Measurements from ENCODE around the gene PLCB4.

The PLCB4 gene

DNA sequence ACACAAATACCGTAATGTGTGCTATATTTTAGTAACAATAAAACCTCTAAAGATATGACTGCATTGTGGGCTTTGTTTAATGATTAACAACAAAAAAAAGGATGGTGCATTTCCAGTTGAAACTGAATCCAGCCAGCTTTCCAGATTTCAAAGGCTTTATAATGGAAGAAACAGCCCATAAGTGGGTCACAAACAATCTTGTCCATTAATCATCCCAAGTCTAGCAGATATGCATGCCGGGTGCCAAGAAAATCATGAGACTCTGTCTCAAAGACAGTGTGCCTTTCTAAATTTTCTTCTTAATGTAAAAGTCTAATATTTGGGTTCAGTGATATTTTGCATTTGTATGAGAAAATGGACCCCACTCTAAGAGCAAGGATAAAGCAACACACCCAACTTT, 424.9 kb downstream of the PLCB4 start:
- Histone ChIP-seq H3K27ac (ENCODE audit: low read depth, low read length) (no peak overlapping the region), H4K12ac (ENCODE audit: low read depth, low read length) (no peak overlapping the region), H4K8ac (ENCODE audit: low read depth, low read length) (no peak overlapping the region), H3K4me1 (ENCODE audit: control insufficient read depth in 1 of 2, insufficient read depth in 2 of 2, low read length in 2 of 2) (no peaks in the 10 kb centered on the region), H3K9ac (ENCODE audit: low read length) (no peak overlapping the region), H3K27me3 (ENCODE audit: insufficient read depth, low read length) (no peaks in the 10 kb centered on the region), H3K23ac (ENCODE audit: low read length) (no peak overlapping the region), H3K36me3 (ENCODE audit: control insufficient read depth in 1 of 2, insufficient read depth in 2 of 2, low read length in 2 of 2) (no peaks in the 10 kb centered on the region), H2BK5ac (ENCODE audit: low read depth, low read length, poor library complexity) (no peak overlapping the region), H3K79me2 (ENCODE audit: control insufficient read depth, insufficient read depth, low read length, poor library complexity) (no peaks in the 10 kb centered on the region), H3K4me2 (ENCODE audit: low read length) (no peak overlapping the region), H2BK12ac (ENCODE audit: low read length) (no peak overlapping the region), H4K91ac (ENCODE audit: low read depth, low read length) (no peak overlapping the region), H3K18ac (ENCODE audit: low read length) (no peak overlapping the region), H3K14ac (ENCODE audit: low read length) (no peak overlapping the region), H2BK120ac (ENCODE audit: insufficient read depth, low read length, poor library complexity) (no peak overlapping the region), H2AK5ac (ENCODE audit: low read length) (no peak overlapping the region), H3K79me1 (ENCODE audit: low read length) (no peaks in the 10 kb centered on the region), H2AFZ (ENCODE audit: insufficient read depth, low read length, poor library complexity) (no peak overlapping the region), H3K9me3 (ENCODE audit: insufficient read depth, low read depth, low read length) (no peaks in the 10 kb centered on the region), H3K4ac (ENCODE audit: low read depth, low read length) (no peak overlapping the region), H3K4me3 (ENCODE audit: low read depth, low read length) (no peak overlapping the region)
- DNase-seq, result no peak
- no CpG with 5 or more reads among the region's 2 CpGs for WGBS (ENCODE audit: extremely low coverage, insufficient coverage, insufficient read length)

- Histone ChIP-seq H3K79me2 (ENCODE audit: control insufficient read depth, insufficient read depth, low read length, poor library complexity) (no peaks in the 10 kb centered on the region), H2AK5ac (ENCODE audit: low read length) (no peak overlapping the region), H3K4me2 (ENCODE audit: low read length) (no peak overlapping the region), H3K27me3 (ENCODE audit: insufficient read depth, low read length) (no peaks in the 10 kb centered on the region), H2BK120ac (ENCODE audit: insufficient read depth, low read length, poor library complexity) (no peak overlapping the region), H3K36me3 (ENCODE audit: control insufficient read depth in 1 of 2, insufficient read depth in 2 of 2, low read length in 2 of 2) (no peaks in the 10 kb centered on the region), H3K14ac (ENCODE audit: low read length) (no peak overlapping the region), H3K79me1 (ENCODE audit: low read length) (no peaks in the 10 kb centered on the region), H3K9me3 (ENCODE audit: insufficient read depth, low read depth, low read length) (no peaks in the 10 kb centered on the region), H2BK12ac (ENCODE audit: low read length) (no peak overlapping the region), H4K12ac (ENCODE audit: low read depth, low read length) (no peak overlapping the region), H3K9ac (ENCODE audit: low read length) (no peak overlapping the region), H3K23ac (ENCODE audit: low read length) (no peak overlapping the region), H3K4ac (ENCODE audit: low read depth, low read length) (no peak overlapping the region), H2AFZ (ENCODE audit: insufficient read depth, low read length, poor library complexity) (no peak overlapping the region), H3K4me3 (ENCODE audit: low read depth, low read length) (no peak overlapping the region), H3K18ac (ENCODE audit: low read length) (no peak overlapping the region), H4K91ac (ENCODE audit: low read depth, low read length) (no peak overlapping the region), H3K27ac (ENCODE audit: low read depth, low read length) (no peak overlapping the region), H3K4me1 (ENCODE audit: control insufficient read depth in 1 of 2, insufficient read depth in 2 of 2, low read length in 2 of 2) (no peaks in the 10 kb centered on the region), H2BK5ac (ENCODE audit: low read depth, low read length, poor library complexity) (no peak overlapping the region), H4K8ac (ENCODE audit: low read depth, low read length) (no peak overlapping the region)
- no CpG with 5 or more reads among the region's 2 CpGs for WGBS (ENCODE audit: extremely low coverage, insufficient coverage, insufficient read length)
- no peak for DNase-seq
Observed at GRCh38 chr20:9495701-9496100, 426.8 kb downstream of the PLCB4 start.

DNA sequence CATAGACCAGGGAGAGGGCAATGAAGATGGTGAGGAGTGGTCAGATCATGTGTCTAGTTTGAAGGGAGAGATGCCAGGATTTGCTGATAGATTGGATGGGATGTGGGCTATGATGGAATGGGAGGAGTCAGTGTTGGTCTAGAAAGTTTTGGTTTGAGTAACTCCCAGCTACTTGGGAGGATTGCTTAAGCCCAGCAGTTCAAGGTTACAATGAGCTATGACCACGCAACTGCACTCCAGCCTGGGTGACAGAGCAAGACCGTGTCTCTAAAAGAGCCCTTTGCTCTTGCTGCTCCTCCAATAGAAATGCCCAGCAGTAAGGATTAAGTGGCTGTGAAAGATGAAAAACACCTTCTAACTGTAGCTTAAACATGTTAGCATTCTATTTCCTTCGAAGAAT, 427.3 kb downstream of the PLCB4 start:
- Histone ChIP-seq H2AFZ (ENCODE audit: insufficient read depth, low read length, poor library complexity) (no peak overlapping the region), H3K14ac (ENCODE audit: low read length) (no peak overlapping the region), H3K4me3 (ENCODE audit: low read depth, low read length) (no peak overlapping the region), H3K79me2 (ENCODE audit: control insufficient read depth, insufficient read depth, low read length, poor library complexity) (no peaks in the 10 kb centered on the region), H2BK120ac (ENCODE audit: insufficient read depth, low read length, poor library complexity) (no peak overlapping the region), H3K4ac (ENCODE audit: low read depth, low read length) (no peak overlapping the region), H3K4me2 (ENCODE audit: low read length) (no peak overlapping the region), H3K27me3 (ENCODE audit: insufficient read depth, low read length) (no peaks in the 10 kb centered on the region), H3K18ac (ENCODE audit: low read length) (no peak overlapping the region), H3K9me3 (ENCODE audit: insufficient read depth, low read depth, low read length) (no peaks in the 10 kb centered on the region), H4K12ac (ENCODE audit: low read depth, low read length) (no peak overlapping the region), H2AK5ac (ENCODE audit: low read length) (no peak overlapping the region), H2BK5ac (ENCODE audit: low read depth, low read length, poor library complexity) (no peak overlapping the region), H3K4me1 (ENCODE audit: control insufficient read depth in 1 of 2, insufficient read depth in 2 of 2, low read length in 2 of 2) (no peaks in the 10 kb centered on the region), H3K36me3 (ENCODE audit: control insufficient read depth in 1 of 2, insufficient read depth in 2 of 2, low read length in 2 of 2) (no peaks in the 10 kb centered on the region), H3K9ac (ENCODE audit: low read length) (no peak overlapping the region), H3K23ac (ENCODE audit: low read length) (no peak overlapping the region), H4K8ac (ENCODE audit: low read depth, low read length) (no peak overlapping the region), H3K27ac (ENCODE audit: low read depth, low read length) (no peak overlapping the region), H2BK12ac (ENCODE audit: low read length) (no peak overlapping the region), H3K79me1 (ENCODE audit: low read length) (no peaks in the 10 kb centered on the region), H4K91ac (ENCODE audit: low read depth, low read length) (no peak overlapping the region)
- WGBS (ENCODE audit: extremely low coverage, insufficient coverage, insufficient read length), result no CpG with 5 or more reads among the region's 3 CpGs
- no peak for DNase-seq

DNA sequence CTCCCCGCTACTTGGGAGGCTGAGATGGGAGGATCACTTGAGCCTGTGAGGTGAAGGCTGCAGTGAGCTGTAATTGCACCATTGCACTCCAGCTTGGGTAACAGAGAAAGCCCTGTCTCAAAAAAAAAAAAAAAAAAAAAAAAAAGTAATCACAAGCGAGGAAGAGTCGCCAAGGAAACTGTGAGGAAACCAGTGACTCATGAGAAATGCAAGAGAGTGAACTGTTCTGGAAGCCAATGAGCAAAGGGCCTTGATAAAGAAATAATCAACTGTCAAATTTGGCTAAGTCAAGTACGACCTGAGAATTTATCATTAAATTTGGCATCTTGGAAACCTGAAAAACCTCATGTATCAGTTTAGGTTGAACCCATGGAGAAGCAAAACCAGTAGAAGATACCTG, 429.4 kb downstream of the PLCB4 start:
- H3K18ac ChIP-seq (ENCODE audit: low read length), result no peak overlapping the region
- no peak overlapping the region for H2AFZ ChIP-seq (ENCODE audit: insufficient read depth, low read length, poor library complexity)
- no peak overlapping the region for H3K4me3 ChIP-seq (ENCODE audit: low read depth, low read length)
- H2BK5ac ChIP-seq (ENCODE audit: low read depth, low read length, poor library complexity), result no peak overlapping the region
- no peak overlapping the region for H2BK120ac ChIP-seq (ENCODE audit: insufficient read depth, low read length, poor library complexity)
- no peak overlapping the region for H3K23ac ChIP-seq (ENCODE audit: low read length)
- no peak overlapping the region for H4K12ac ChIP-seq (ENCODE audit: low read depth, low read length)
- no peaks in the 10 kb centered on the region for H3K79me1 ChIP-seq (ENCODE audit: low read length)
- H3K9ac ChIP-seq (ENCODE audit: low read length), result no peak overlapping the region
- H3K4ac ChIP-seq (ENCODE audit: low read depth, low read length), result no peak overlapping the region
- no peaks in the 10 kb centered on the region for H3K27me3 ChIP-seq (ENCODE audit: insufficient read depth, low read length)
- H3K4me2 ChIP-seq (ENCODE audit: low read length), result no peak overlapping the region
- H3K79me2 ChIP-seq (ENCODE audit: control insufficient read depth, insufficient read depth, low read length, poor library complexity), result no peaks in the 10 kb centered on the region
- no peaks in the 10 kb centered on the region for H3K36me3 ChIP-seq (ENCODE audit: control insufficient read depth in 1 of 2, insufficient read depth in 2 of 2, low read length in 2 of 2)
- WGBS (ENCODE audit: extremely low coverage, insufficient coverage, insufficient read length), result no CpG with 5 or more reads among the region's 4 CpGs
- H3K14ac ChIP-seq (ENCODE audit: low read length), result no peak overlapping the region
- no peak overlapping the region for H2AK5ac ChIP-seq (ENCODE audit: low read length)
- no peak overlapping the region for H3K27ac ChIP-seq (ENCODE audit: low read depth, low read length)
- no peak for DNase-seq
- H4K8ac ChIP-seq (ENCODE audit: low read depth, low read length), result no peak overlapping the region
- no peak overlapping the region for H4K91ac ChIP-seq (ENCODE audit: low read depth, low read length)
- no peak overlapping the region for H2BK12ac ChIP-seq (ENCODE audit: low read length)
- H3K9me3 ChIP-seq (ENCODE audit: insufficient read depth, low read depth, low read length), result no peaks in the 10 kb centered on the region
- H3K4me1 ChIP-seq (ENCODE audit: control insufficient read depth in 1 of 2, insufficient read depth in 2 of 2, low read length in 2 of 2), result no peaks in the 10 kb centered on the region
